ENCODE results near the gene TBC1D3I.
"Not testable (repeated sequence)": the region's sequence is repeated elsewhere in the genome, so short reads cannot be mapped to it uniquely, and the experiment has no call there.

The TBC1D3I gene

GRCh38 chr17:36264470-36264869 is at the start of gene TBC1D3I:
TBC1D3I (minus strand) TSS chr17:36264570; CDS start chr17:36262985, 1,585 bp downstream.
- not testable (repeated sequence) for DNase-seq

GRCh38 chr17:36295161-36295560 is 30.8 kb upstream of the TBC1D3I start:
- not testable (repeated sequence) for DNase-seq

- not testable (repeated sequence) for DNase-seq
Measured at GRCh38 chr17:36289965-36290612, 25.7 kb upstream of the TBC1D3I start.

GRCh38 chr17:36284219-36284618 is 19.8 kb upstream of the TBC1D3I start:
- DNase-seq = not testable (repeated sequence)

- not testable (repeated sequence) for DNase-seq
Measured at GRCh38 chr17:36283256-36283655, 18.9 kb upstream of the TBC1D3I start.

GRCh38 chr17:36242046-36242445 is 22.3 kb downstream of the TBC1D3I start:
- DNase-seq = not testable (repeated sequence)

DNA sequence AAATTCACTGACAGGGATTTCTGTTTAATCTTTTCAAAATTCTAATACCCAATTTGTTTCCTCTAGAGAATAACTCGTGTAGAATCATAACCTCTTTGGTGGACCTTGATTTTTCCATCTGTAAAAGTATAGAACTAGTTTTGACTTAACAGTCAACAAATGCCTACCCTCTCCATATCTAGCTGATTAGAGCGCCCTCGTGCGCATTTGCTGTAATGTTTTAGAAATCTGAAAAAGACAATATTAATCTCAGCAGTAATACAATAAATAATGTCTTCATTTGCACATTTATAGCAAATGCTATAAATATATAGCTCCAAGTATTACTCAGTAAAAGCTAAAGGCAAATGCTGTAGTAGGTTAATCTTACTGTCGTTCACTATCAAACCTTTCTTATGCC is 34.7 kb downstream of the TBC1D3I start:
- peak; percentile 30 for DNase-seq

- not testable (repeated sequence) for DNase-seq
Measured at GRCh38 chr17:36222967-36223366, 41.4 kb downstream of the TBC1D3I start.

DNA sequence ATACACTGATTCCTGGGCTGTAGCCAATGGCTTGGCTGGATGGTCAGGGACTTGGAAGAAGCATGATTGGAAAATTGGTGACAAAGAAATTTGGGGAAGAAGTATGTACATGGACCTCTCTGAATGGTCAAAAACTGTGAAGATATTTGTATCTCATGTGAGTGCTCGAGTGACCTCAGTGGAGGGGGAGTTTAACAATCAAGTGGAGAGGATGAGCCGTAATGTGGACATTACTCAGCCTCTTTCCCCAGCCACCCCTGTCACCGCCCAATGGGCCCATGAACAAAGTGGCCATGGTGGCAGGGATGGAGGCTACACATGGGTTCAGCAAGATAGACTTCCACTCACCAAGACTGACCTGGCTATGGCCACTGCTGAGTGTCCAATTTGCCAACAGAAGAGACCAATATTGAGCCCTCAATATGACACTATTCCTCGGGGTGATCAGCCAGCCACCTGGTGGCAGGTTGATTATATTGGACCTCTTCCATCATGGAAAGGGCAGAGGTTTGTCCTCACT is 42.7 kb downstream of the TBC1D3I start:
- not testable (repeated sequence) for DNase-seq

GRCh38 chr17:36220737-36221580 is 43.4 kb downstream of the TBC1D3I start:
- DNase-seq = not testable (repeated sequence)

DNA sequence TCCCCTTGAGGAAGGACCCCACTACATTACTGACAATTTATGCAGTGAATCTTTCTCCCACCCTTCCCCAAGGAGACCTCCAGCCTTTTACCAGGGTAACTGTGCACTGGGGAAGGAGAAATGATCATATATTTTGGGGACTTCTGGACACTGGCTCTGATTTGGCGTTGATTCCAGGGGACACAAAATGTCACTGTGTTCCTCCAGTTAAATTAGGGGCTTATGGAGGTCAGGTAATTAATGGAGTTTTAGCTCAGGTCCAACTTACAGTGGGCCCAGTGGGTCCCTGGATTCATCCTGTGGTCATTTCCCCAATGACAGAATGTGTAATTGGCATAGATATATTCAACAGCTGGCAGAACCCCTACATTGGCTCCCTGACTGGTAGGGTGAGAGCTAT is 44.8 kb downstream of the TBC1D3I start:
- DNase-seq = not testable (repeated sequence)

- not testable (repeated sequence) for DNase-seq
Measured at GRCh38 chr17:36215406-36216308, 48.7 kb downstream of the TBC1D3I start.

GRCh38 chr17:36214918-36215317 is 49.5 kb downstream of the TBC1D3I start:
- no peak for DNase-seq

DNA sequence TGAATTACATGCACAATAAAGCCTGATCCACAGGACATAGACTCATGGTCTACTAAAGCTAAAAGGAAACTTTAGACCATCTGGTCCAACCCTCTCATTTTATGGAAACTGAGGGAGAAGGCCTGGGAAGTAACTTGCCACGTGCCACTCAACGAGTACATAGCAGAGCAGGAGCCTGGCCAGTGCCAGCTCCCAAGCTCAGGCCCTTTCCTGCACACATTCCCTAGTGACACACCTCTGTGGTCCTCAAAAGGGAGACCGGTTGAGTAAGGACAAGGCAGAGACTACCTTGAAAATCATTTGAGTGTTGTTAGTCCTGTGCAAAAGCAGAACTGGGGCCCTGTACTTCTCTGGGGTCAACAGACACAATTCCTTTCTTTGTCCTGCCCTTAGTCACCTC is 50.7 kb downstream of the TBC1D3I start:
- no peak for DNase-seq

DNA sequence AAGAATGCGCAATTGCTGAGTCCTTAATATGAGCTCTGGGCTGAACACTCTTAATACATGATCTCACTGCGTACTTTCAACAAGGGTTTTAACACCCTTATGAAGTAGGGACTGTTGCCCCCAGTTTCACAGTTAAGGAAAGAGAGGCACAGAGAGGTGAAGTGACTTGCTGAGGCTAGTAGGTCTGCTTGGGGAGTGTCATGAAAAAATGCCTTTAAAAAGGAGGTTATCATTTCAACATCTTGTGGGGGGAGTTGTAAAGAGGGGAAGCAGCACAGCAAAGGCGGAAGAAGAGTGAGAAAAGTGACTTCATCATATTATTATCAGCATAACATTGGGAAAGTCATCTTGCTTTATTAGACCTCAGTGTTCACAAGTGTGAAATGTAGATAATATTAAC is 51.4 kb downstream of the TBC1D3I start:
- no peak for DNase-seq

- DNase-seq = no peak
Measured at GRCh38 chr17:36212272-36212605, 52.1 kb downstream of the TBC1D3I start.

GRCh38 chr17:36211484-36212271 is 52.7 kb downstream of the TBC1D3I start:
- not testable (repeated sequence) for DNase-seq

DNA sequence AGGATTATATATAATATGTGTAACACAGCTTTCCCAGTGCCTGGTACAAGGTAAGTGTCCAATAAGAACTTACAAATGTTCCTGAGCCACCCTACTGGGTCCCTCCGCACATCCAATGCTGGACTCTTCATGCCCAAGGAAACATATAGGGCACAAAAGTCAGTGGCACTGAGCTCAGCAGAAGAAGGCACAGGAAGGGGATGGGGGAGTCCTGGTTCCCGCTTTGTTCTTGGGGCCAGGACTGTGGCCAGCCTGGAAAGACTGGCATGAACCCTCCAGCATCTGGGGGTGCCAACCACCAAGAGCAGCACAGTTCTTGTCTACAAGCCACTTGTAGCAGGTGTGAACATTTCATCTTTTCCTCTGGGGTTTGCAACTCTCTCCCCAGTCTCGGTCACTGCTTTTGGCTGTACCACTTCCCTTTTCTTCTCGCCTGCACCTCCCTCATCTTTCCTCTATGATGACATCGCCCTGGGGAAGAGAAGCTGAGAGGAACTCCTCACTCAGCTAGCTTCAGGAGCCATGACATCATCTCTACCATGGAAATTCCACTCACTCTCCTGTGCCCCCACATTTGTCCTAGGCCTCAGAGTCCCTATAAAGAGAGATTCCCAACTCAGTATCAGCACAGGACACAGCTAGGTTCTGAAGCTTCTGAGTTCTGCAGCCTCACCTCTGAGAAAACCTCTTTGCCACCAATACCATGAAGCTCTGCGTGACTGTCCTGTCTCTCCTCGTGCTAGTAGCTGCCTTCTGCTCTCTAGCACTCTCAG is 53.7 kb downstream of the TBC1D3I start, which contains the start of gene CCL4L2:
CCL4L2 (plus strand) TSS at position 625 of the 773 bp plus-strand sequence.
- DNase-seq = not testable (repeated sequence)

DNA sequence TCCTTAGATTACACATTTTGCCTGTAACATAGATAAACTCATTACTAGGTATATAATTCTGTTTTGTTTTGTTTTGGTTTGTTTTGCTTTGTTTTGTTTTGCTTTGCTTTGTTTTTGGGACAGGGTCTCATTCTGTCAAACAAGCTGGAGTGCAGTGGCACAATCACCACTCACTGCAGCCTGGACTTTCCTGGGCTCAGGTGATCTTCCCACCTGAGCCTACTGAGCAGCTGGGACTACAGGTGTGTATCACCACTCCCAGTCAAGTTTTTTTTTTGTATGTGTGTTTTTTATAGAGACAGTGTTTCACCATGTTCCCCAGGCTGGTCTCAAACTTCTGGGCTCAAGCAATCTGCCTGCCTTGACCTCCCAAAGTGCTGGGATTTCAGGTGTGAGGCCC is 54.8 kb downstream of the TBC1D3I start:
- DNase-seq = no peak

GRCh38 chr17:36207383-36207782 is 57.0 kb downstream of the TBC1D3I start:
- DNase-seq = not testable (repeated sequence)

- DNase-seq = not testable (repeated sequence)
Measured at GRCh38 chr17:36206486-36206821, 57.9 kb downstream of the TBC1D3I start.
